ENCODE measurements around the gene ASTL. TPM values are rescaled to one million over a fixed set of nuclear protein-coding genes. Genes with fewer than 3 reads are reported as not detected.

ASTL gene
- total RNA-seq, 2 experiments from 2014 or later: 0.49 TPM; not detected in 1

DNA sequence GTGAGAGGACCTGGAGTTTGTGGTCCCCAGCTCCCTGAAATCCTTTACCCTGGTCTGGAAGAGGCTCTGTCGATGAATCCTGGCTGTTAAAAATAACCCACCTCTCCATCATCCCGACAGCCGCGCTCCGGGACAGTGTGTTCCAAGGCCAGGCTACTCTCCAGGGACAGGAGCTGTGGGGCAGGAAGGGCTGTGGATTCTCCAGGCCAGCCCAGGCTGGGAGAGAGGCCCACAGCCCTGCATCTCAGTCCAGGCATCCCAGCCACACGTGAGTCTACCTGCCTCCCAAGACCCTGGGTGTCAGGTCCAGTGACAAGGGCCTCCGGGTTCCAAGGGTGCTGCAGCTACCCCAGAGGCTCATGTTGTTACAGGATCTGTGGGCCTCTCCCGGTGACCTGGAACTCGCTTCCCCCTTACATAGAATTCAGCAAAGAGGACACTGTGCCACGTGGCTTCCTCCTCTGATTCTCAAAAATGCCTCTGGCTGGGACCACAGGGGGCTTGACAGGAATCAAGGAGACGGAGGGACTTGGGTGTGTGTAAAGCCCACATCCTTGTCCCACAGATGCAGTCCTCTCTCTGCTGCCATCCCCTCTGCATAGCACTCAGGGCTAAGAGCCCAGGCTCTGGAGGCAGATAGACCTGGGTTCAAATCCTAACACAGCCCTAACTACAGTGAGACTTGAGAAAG lies 39.3 kb downstream of the ASTL start:
- H3K4me1 ChIP-seq (ENCODE audit: insufficient read depth, low read length, poor library complexity, severe bottlenecking): no peaks in the 10 kb centered on the region
- no peaks in the 10 kb centered on the region for H3K36me3 ChIP-seq (ENCODE audit: insufficient read depth, low read length)
- intact Hi-C loops (cut with micrococcal nuclease; ENCODE audit: unreplicated experiment): no loop called here
- H3K79me2 ChIP-seq (ENCODE audit: insufficient read depth, low read depth, low read length): no peaks in the 10 kb centered on the region
- ChIA-PET CTCF (ENCODE audit: unreplicated experiment) (no interaction called here), POLR2A (no interaction called here)
- DNase-seq (ENCODE audit: low spot score): no peak
- TF ChIP-seq, protein P1, sequence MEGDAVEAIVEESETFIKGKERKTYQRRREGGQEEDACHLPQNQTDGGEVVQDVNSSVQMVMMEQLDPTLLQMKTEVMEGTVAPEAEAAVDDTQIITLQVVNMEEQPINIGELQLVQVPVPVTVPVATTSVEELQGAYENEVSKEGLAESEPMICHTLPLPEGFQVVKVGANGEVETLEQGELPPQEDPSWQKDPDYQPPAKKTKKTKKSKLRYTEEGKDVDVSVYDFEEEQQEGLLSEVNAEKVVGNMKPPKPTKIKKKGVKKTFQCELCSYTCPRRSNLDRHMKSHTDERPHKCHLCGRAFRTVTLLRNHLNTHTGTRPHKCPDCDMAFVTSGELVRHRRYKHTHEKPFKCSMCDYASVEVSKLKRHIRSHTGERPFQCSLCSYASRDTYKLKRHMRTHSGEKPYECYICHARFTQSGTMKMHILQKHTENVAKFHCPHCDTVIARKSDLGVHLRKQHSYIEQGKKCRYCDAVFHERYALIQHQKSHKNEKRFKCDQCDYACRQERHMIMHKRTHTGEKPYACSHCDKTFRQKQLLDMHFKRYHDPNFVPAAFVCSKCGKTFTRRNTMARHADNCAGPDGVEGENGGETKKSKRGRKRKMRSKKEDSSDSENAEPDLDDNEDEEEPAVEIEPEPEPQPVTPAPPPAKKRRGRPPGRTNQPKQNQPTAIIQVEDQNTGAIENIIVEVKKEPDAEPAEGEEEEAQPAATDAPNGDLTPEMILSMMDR (conservative IDR thresholded peaks at IDR 0.05; ENCODE audit: low read length): no peak
- TF ChIP-seq EZH2phosphoT487 (IDR thresholded peaks at IDR 0.05; ENCODE audit: borderline replicate concordance, low read depth, low read length): no peak
- H3K9me3 ChIP-seq (ENCODE audit: low read length): no peaks in the 10 kb centered on the region
- H3K4me3 ChIP-seq (ENCODE audit: low read depth, low read length, poor library complexity, severe bottlenecking): no peak overlapping the region
- H3K27ac ChIP-seq (ENCODE audit: low read depth, low read length, poor library complexity, severe bottlenecking): no peak overlapping the region
- BruUV-seq (replicated peaks): no TSS peak
- H2AFZ ChIP-seq (ENCODE audit: low read length): no peak overlapping the region
- no peaks in the 10 kb centered on the region for H3K9me2 ChIP-seq (ENCODE audit: insufficient read depth, low read length)
- no peaks in the 10 kb centered on the region for H4K20me1 ChIP-seq (ENCODE audit: insufficient read depth, low read length)
- H3K4me2 ChIP-seq (ENCODE audit: low read length): no peak overlapping the region

DNA sequence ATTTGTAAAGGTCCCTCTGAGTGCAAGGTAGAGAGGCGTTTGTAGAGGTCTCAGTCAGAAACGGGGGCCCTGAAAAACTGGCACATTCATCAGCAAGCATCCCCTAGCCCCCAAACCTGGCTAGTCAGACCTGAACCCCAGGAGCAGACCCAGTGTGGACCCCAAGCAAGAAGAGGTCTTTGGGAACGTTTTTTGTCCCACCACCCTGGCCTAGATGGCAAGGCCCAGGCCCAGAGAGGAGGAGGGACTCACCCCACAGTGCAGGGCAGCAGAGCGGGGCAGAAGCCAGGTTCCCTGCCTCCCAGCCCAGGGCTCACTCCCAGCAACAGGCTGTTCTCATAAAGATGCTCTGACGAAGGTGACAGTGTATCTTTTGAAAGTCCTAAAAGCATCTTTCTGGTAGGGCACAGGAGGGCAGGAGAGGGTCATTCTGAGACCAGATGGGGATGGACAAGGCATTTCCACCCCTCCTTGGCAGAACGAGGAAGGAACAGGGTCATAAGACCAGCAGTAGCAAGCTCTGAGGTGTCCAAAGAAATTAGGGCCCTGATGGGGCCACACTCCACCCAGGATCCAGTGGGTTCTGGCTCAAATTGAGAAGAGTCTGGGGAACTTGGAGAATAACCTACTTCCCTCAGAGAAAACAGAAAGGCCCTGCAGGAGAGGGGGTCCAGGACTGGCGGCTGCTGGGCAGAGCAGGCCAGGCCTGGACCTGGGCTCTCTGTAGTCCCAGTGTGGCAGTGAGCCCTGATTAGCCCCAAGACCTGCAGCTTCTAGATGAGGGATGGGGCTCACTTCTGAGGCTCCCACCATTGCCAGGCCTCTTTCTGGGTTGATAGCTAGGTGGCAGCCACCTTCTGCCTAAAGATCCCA lies 40.1 kb downstream of the ASTL start:
- H4K20me1 ChIP-seq (ENCODE audit: insufficient read depth, low read length): no peaks in the 10 kb centered on the region
- peak; percentile 16 for DNase-seq (ENCODE audit: low spot score)
- no peaks in the 10 kb centered on the region for H3K4me1 ChIP-seq (ENCODE audit: insufficient read depth, low read length, poor library complexity, severe bottlenecking)
- H3K4me3 ChIP-seq (ENCODE audit: low read depth, low read length, poor library complexity, severe bottlenecking): no peak overlapping the region
- no peak overlapping the region for H2AFZ ChIP-seq (ENCODE audit: low read length)
- no TSS peak for BruUV-seq (replicated peaks)
- no peaks in the 10 kb centered on the region for H3K36me3 ChIP-seq (ENCODE audit: insufficient read depth, low read length)
- TF ChIP-seq, protein P1 (conservative IDR thresholded peaks at IDR 0.05; ENCODE audit: low read length): 0 out of 2 replicates have a peak, but pooled peaks have one; percentile 28
- TF ChIP-seq EZH2phosphoT487 (IDR thresholded peaks at IDR 0.05; ENCODE audit: borderline replicate concordance, low read depth, low read length): no peak
- no peaks in the 10 kb centered on the region for H3K9me3 ChIP-seq (ENCODE audit: low read length)
- POLR2A ChIA-PET: no interaction called here
- no peak overlapping the region for H3K27ac ChIP-seq (ENCODE audit: low read depth, low read length, poor library complexity, severe bottlenecking)
- intact Hi-C loops (cut with micrococcal nuclease; ENCODE audit: unreplicated experiment): no loop called here
- CTCF ChIA-PET (ENCODE audit: unreplicated experiment): no interaction called here
- no peaks in the 10 kb centered on the region for H3K9me2 ChIP-seq (ENCODE audit: insufficient read depth, low read length)
- no peaks in the 10 kb centered on the region for H3K79me2 ChIP-seq (ENCODE audit: insufficient read depth, low read depth, low read length)
- no peak overlapping the region for H3K4me2 ChIP-seq (ENCODE audit: low read length)

DNA sequence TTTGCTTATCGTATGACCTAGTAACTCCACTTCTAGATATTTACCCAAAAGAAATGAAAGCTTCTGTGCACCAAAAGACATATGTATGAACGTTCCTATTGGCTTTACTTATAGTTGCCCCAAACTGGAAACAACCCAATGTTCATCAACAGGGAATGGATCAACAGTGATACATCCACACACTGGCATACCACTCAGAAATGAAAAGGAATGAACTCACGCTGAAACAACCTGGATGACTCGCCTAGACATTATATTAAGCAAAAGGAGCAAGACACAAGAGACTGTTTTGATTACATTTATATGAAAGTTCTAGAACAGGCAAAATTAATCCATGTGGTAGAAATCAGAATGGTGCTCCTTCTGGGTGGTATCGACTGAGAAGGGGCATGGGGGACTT lies 40.9 kb downstream of the ASTL start:
- POLR2A ChIA-PET: no interaction called here
- no peak for DNase-seq (ENCODE audit: low spot score)
- no TSS peak for BruUV-seq (replicated peaks)

More for the DNA sequence above, 40.9 kb downstream of the ASTL start:
- Histone ChIP-seq H3K4me2 (ENCODE audit: low read length) (no peak overlapping the region), H3K79me2 (ENCODE audit: insufficient read depth, low read depth, low read length) (no peaks in the 10 kb centered on the region), H4K20me1 (ENCODE audit: insufficient read depth, low read length) (no peaks in the 10 kb centered on the region), H3K4me1 (ENCODE audit: insufficient read depth, low read length, poor library complexity, severe bottlenecking) (no peaks in the 10 kb centered on the region), H3K9me3 (ENCODE audit: low read length) (no peaks in the 10 kb centered on the region), H3K36me3 (ENCODE audit: insufficient read depth, low read length) (no peaks in the 10 kb centered on the region), H3K9me2 (ENCODE audit: insufficient read depth, low read length) (no peaks in the 10 kb centered on the region), H3K27ac (ENCODE audit: low read depth, low read length, poor library complexity, severe bottlenecking) (no peak overlapping the region), H3K4me3 (ENCODE audit: low read depth, low read length, poor library complexity, severe bottlenecking) (no peak overlapping the region), H2AFZ (ENCODE audit: low read length) (no peak overlapping the region)
- CTCF ChIA-PET (ENCODE audit: unreplicated experiment): no interaction called here
- intact Hi-C loops (cut with micrococcal nuclease; ENCODE audit: unreplicated experiment): no loop called here
- TF ChIP-seq, protein P1 (conservative IDR thresholded peaks at IDR 0.05; ENCODE audit: low read length): no peak
- no peak for TF ChIP-seq EZH2phosphoT487 (IDR thresholded peaks at IDR 0.05; ENCODE audit: borderline replicate concordance, low read depth, low read length)
